Endodermal cell (in vitro differentiated cells): ENCODE results near the gene HAPLN3. TPM values are rescaled to one million over a fixed set of nuclear protein-coding genes. Genes with fewer than 3 reads are reported as not detected.

ENCODE experiments used
- DNase-seq: peaks from one replicate; pipeline ENCODE4 v3.0.0-alpha.2; 2017
- H3K27ac ChIP-seq: 2 replicates; pipeline ENCODE4 v1.5.1; 2013; ENCODE audit warnings: mild to moderate bottlenecking, low read depth, low read length, moderate library complexity
- H3K27me3 ChIP-seq: 2 replicates; pipeline ENCODE4 v1.6.1; 2013; ENCODE audit warnings: mild to moderate bottlenecking, low read length, moderate library complexity; ENCODE audit not compliant: insufficient read depth, control insufficient read depth, poor library complexity, severe bottlenecking
- H3K36me3 ChIP-seq: 2 replicates; pipeline ENCODE4 v1.7.0; 2013; ENCODE audit warnings: mild to moderate bottlenecking, low read length, moderate library complexity; ENCODE audit not compliant: control insufficient read depth, insufficient read depth
- H3K4me1 ChIP-seq: one replicate; pipeline ENCODE4 v1.7.0; 2013; ENCODE audit warnings: low read length; ENCODE audit not compliant: control insufficient read depth, insufficient read depth
- H3K4me3 ChIP-seq: 2 replicates; pipeline ENCODE4 v1.5.1; 2013; ENCODE audit warnings: mild to moderate bottlenecking, low read length, moderate library complexity
- H3K9ac ChIP-seq: 2 replicates; pipeline ENCODE4 v1.6.1; 2013; ENCODE audit warnings: mild to moderate bottlenecking, low read length, moderate library complexity; ENCODE audit not compliant: poor library complexity, severe bottlenecking; ENCODE audit errors: extremely low read depth
- H3K9me3 ChIP-seq: 2 replicates; pipeline ENCODE4 v1.6.1; 2013; ENCODE audit warnings: mild to moderate bottlenecking, low read length, moderate library complexity; ENCODE audit not compliant: control insufficient read depth
- H3K27ac Mint-ChIP-seq: 2 replicates; pipeline ENCODE4 v1.8.0; 2020; ENCODE audit warnings: mixed read lengths
- H3K27me3 Mint-ChIP-seq: 2 replicates; pipeline ENCODE4 v1.8.0; 2021; ENCODE audit warnings: mild to moderate bottlenecking, mixed read lengths; ENCODE audit not compliant: insufficient read depth
- H3K36me3 Mint-ChIP-seq: 2 replicates; pipeline ENCODE4 v1.8.0; 2020; ENCODE audit warnings: low read depth, mixed read lengths
- H3K4me1 Mint-ChIP-seq: 2 replicates; pipeline ENCODE4 v1.8.0; 2020; ENCODE audit warnings: mixed read lengths
- H3K4me3 Mint-ChIP-seq: 2 replicates; pipeline ENCODE4 v1.8.0; 2020; ENCODE audit warnings: mild to moderate bottlenecking, moderate library complexity, mixed read lengths
- H3K9me3 Mint-ChIP-seq: 2 replicates; pipeline ENCODE4 v1.8.0; 2020; ENCODE audit warnings: mild to moderate bottlenecking, mixed read lengths
- WGBS, 2 experiments: methylation state at CpG; one replicate each; pipeline versions ENCODE4 v1.1.5 to v1.1.7; 2013; ENCODE audit warnings: missing lambda C conversion rate in 2 of 2, mixed read lengths in 1 of 2; ENCODE audit not compliant: insufficient coverage in 1 of 2, insufficient read length in 1 of 2; 5-methylcytosine and 5-hydroxymethylcytosine counted together
- total RNA-seq, 2 donors: library from RNA; stranded (reverse); fragmentation: NEBNext Ultra II Directional in 1 of 2; extraction: Animal tissue kit (Norgen Biotek cat#: 25700) in 1 of 2; gene quantifications; 2 replicates in 1 of 2; 3 replicates in 1 of 2; pipeline ENCODE4 v1.2.1, GENCODE V29; 2021
- TF ChIP-seq, protein P1 (sequence below): fragments of 200-600 bp; sonication (generic); conservative IDR thresholded peaks from 2 replicates; pipeline ENCODE4 v1.5.0; 2021; ENCODE audit warnings: antibody characterized with exemption, mild to moderate bottlenecking

The HAPLN3 gene
- total RNA-seq, 2 donors from 2014 or later: 5.8 to 15.6 TPM

DNA sequence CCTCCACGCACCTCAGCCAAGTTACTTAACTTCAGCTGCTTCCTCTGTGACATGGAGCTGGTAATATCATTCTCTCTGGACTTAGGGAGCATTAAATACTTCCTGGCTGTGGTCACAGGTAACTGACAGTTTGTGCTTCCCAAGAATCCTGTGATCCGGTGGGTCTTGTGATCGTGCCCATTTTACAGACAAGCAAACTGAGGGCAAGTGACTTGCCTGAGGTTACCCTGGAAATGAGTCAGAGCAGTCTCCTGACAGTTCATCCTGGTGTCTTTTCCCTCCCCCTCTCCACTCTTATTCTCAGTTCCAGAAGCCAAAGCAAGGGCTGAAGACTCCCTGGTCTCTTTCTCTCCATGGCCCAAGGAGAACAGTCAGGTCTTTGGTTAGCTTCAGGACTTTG, 56.2 kb downstream of the HAPLN3 start:
- H3K9ac ChIP-seq: no peak overlapping the region
- Mint-ChIP-seq H3K4me3 (no peak overlapping the region), H3K36me3 (no peaks in the 10 kb centered on the region), H3K9me3 (no peaks in the 10 kb centered on the region), H3K4me1 (no peaks in the 10 kb centered on the region), H3K27ac (no peak overlapping the region), H3K27me3 (peaks cover 2% of the 10 kb centered on the region)
- H3K4me3 ChIP-seq: no peak overlapping the region
- no peaks in the 10 kb centered on the region for H3K27me3 ChIP-seq
- no peak overlapping the region for H3K27ac ChIP-seq
- no peaks in the 10 kb centered on the region for H3K9me3 ChIP-seq
- WGBS, 2 experiments: 94 to 95% methylated on average over 2 to 3 of the region's 3 CpGs
- H3K36me3 ChIP-seq: no peaks in the 10 kb centered on the region
- H3K4me1 ChIP-seq: no peaks in the 10 kb centered on the region
- no peak for DNase-seq
- TF ChIP-seq, protein P1, sequence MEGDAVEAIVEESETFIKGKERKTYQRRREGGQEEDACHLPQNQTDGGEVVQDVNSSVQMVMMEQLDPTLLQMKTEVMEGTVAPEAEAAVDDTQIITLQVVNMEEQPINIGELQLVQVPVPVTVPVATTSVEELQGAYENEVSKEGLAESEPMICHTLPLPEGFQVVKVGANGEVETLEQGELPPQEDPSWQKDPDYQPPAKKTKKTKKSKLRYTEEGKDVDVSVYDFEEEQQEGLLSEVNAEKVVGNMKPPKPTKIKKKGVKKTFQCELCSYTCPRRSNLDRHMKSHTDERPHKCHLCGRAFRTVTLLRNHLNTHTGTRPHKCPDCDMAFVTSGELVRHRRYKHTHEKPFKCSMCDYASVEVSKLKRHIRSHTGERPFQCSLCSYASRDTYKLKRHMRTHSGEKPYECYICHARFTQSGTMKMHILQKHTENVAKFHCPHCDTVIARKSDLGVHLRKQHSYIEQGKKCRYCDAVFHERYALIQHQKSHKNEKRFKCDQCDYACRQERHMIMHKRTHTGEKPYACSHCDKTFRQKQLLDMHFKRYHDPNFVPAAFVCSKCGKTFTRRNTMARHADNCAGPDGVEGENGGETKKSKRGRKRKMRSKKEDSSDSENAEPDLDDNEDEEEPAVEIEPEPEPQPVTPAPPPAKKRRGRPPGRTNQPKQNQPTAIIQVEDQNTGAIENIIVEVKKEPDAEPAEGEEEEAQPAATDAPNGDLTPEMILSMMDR: no peak

DNA sequence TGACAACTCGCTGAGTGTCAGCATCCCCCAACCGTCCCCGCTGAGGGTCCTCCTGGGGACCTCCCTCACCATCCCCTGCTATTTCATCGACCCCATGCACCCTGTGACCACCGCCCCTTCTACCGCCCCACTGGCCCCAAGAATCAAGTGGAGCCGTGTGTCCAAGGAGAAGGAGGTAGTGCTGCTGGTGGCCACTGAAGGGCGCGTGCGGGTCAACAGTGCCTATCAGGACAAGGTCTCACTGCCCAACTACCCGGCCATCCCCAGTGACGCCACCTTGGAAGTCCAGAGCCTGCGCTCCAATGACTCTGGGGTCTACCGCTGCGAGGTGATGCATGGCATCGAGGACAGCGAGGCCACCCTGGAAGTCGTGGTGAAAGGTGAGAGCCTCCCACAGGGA, 56.7 kb downstream of the HAPLN3 start:
- DNase-seq: no peak
- Mint-ChIP-seq H3K4me3 (no peak overlapping the region), H3K27ac (no peak overlapping the region), H3K9me3 (no peaks in the 10 kb centered on the region), H3K4me1 (no peaks in the 10 kb centered on the region), H3K36me3 (no peaks in the 10 kb centered on the region), H3K27me3 (peaks cover 2% of the 10 kb centered on the region)
- TF ChIP-seq, protein P1: peak; percentile 29
- no peak overlapping the region for H3K4me3 ChIP-seq
- H3K27me3 ChIP-seq: no peaks in the 10 kb centered on the region
- no peaks in the 10 kb centered on the region for H3K36me3 ChIP-seq
- no peak overlapping the region for H3K27ac ChIP-seq
- H3K9ac ChIP-seq: no peak overlapping the region
- no peaks in the 10 kb centered on the region for H3K9me3 ChIP-seq
- 93 to 95% methylated on average over 12 to 18 of the region's 18 CpGs for WGBS, 2 experiments
- H3K4me1 ChIP-seq: no peaks in the 10 kb centered on the region

DNA sequence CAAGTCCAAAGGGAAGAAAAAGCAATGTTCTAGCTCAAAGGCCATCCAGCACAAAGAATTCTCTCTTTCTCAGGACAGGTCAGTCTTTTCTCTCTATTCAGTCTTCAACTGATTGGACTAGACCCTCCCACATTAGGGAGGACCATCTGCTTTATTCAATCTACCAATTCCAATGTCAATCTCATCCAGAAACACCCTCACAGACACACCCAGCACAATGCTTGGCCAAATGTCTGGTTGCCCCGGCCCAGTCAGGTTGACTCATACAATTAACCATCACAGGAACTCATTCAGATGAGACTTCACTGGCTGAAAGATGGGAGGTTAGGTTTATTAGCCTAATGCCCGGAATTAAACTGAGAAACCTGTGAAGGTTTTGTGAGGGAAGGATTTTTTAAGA, 59.7 kb downstream of the HAPLN3 start:
- TF ChIP-seq, protein P1: no peak
- no peak overlapping the region for H3K9ac ChIP-seq
- H3K4me1 ChIP-seq: no peaks in the 10 kb centered on the region
- no peak for DNase-seq
- H3K4me3 ChIP-seq: no peak overlapping the region
- H3K36me3 Mint-ChIP-seq: no peaks in the 10 kb centered on the region
- H3K27me3 ChIP-seq: no peaks in the 10 kb centered on the region
- H3K4me3 Mint-ChIP-seq: no peak overlapping the region
- H3K9me3 Mint-ChIP-seq: no peaks in the 10 kb centered on the region
- no peaks in the 10 kb centered on the region for H3K36me3 ChIP-seq
- no peak overlapping the region for H3K27ac ChIP-seq
- H3K9me3 ChIP-seq: no peaks in the 10 kb centered on the region
- 87% methylated on average over 2 of the region's 2 CpGs; no CpG with 5 or more reads in 1 of the 2 experiments for WGBS, 2 experiments
- no peaks in the 10 kb centered on the region for H3K4me1 Mint-ChIP-seq
- H3K27ac Mint-ChIP-seq: no peak overlapping the region
- peaks cover 2% of the 10 kb centered on the region for H3K27me3 Mint-ChIP-seq
